Ovary (tissue), 3 donors: ENCODE measurements around the gene GNG7.

Experiments used
- CTCF ChIP-seq, 3 donors: fragments of 450-650 bp in 2 of 3; fragments of 200-600 bp in 1 of 3; IDR thresholded peaks; one replicate each; pipeline versions ENCODE4 v1.5.1 to v1.8.0; 2016 to 2022; ENCODE audit warnings: antibody characterized with exemption in 3 of 3, mild to moderate bottlenecking in 1 of 3
- EP300 ChIP-seq: sonication (generic); formaldehyde crosslinking; IDR thresholded peaks from one replicate; pipeline ENCODE4 v1.6.1; 2017; ENCODE audit warnings: antibody characterized with exemption
- POLR2A ChIP-seq: fragments of 450-650 bp; IDR thresholded peaks from one replicate; pipeline ENCODE4 v1.6.1; 2017; ENCODE audit warnings: antibody characterized with exemption, mild to moderate bottlenecking, moderate library complexity
- donor health status: DM: no; HTN: no; CAD: no.

- TF ChIP-seq CTCF (IDR thresholded peaks at IDR 0.05), result no peak
- TF ChIP-seq EP300, result no peak
- no peak for TF ChIP-seq POLR2A
Measured at GRCh38 chr19:2600914-2601870, 101.3 kb downstream of the GNG7 start.
